Fibroblast of lung (primary cell): ENCODE results near the gene ADGRB3. TPM values are rescaled to one million over a fixed set of nuclear protein-coding genes. Genes with fewer than 3 reads are reported as not detected.

Source experiments
- DNase-seq, 2 donors: peaks; one replicate each; pipeline versions ENCODE4 v3.0.0 to v3.0.0-alpha.2; 2010; ENCODE audit warnings: low read depth in 2 of 2
- H2AFZ ChIP-seq: 2 replicates; pipeline ENCODE4 v1.5.1; 2012; ENCODE audit warnings: low read length, control low read depth, inconsistent platforms
- H3K27ac ChIP-seq: 2 replicates; pipeline ENCODE4 v1.5.1; 2011; ENCODE audit warnings: low read length, control low read depth; ENCODE audit not compliant: insufficient read depth
- H3K27me3 ChIP-seq: 2 replicates; pipeline ENCODE4 v1.5.1; 2011; ENCODE audit warnings: mild to moderate bottlenecking, low read length; ENCODE audit not compliant: control insufficient read depth, insufficient read depth
- H3K36me3 ChIP-seq: 2 replicates; pipeline ENCODE4 v1.5.1; 2011; ENCODE audit warnings: low read length; ENCODE audit not compliant: control insufficient read depth, insufficient read depth
- H3K4me1 ChIP-seq: 2 replicates; pipeline ENCODE4 v1.5.1; 2011; ENCODE audit warnings: low read length; ENCODE audit not compliant: control insufficient read depth, insufficient read depth; ENCODE audit errors: extremely low read depth
- H3K4me2 ChIP-seq: 2 replicates; pipeline ENCODE4 v1.5.1; 2011; ENCODE audit warnings: low read length, control low read depth; ENCODE audit not compliant: insufficient read depth; ENCODE audit errors: extremely low read depth
- H3K4me3 ChIP-seq, 4 experiments: fragments of 200-600 bp in 1 of 4; sonication (generic) in 1 of 4; replicated peaks in 1 of 4; 2 replicates each; pipeline ENCODE4 v1.5.1; 2011 to 2016; ENCODE audit warnings: low read length in 4 of 4, low read depth in 3 of 4, mild to moderate bottlenecking in 3 of 4, control low read depth in 2 of 4, inconsistent platforms in 1 of 4, mixed read lengths in 1 of 4; ENCODE audit not compliant: insufficient read depth in 1 of 4; ENCODE audit errors: control extremely low read depth in 1 of 4
- H3K79me2 ChIP-seq: 2 replicates; pipeline ENCODE4 v1.5.1; 2012; ENCODE audit warnings: mild to moderate bottlenecking, low read length, inconsistent platforms; ENCODE audit not compliant: control insufficient read depth, insufficient read depth
- H3K9ac ChIP-seq: 2 replicates; pipeline ENCODE4 v1.5.1; 2011; ENCODE audit warnings: mild to moderate bottlenecking, low read length, control low read depth; ENCODE audit not compliant: insufficient read depth
- H3K9me3 ChIP-seq: 2 replicates; pipeline ENCODE4 v1.5.1; 2012; ENCODE audit warnings: low read depth, low read length; ENCODE audit not compliant: control insufficient read depth, insufficient read depth
- H4K20me1 ChIP-seq: 2 replicates; pipeline ENCODE4 v1.5.1; 2011; ENCODE audit warnings: low read length; ENCODE audit not compliant: control insufficient read depth, insufficient read depth; ENCODE audit errors: extremely low read depth
- EZH2 ChIP-seq: IDR thresholded peaks from 2 replicates; pipeline ENCODE4 v1.5.1; 2012; ENCODE audit warnings: low read length, control low read depth, mild to moderate bottlenecking; ENCODE audit errors: missing control alignments
- polyA plus RNA-seq, 2 donors: library from polyadenylated mRNA; depleted of rRNA in 1 of 2; stranded (reverse) in 1 of 2; unstranded in 1 of 2; fragments of >200 nt; gene quantifications; 2 replicates each; pipeline ENCODE4 v1.2.1, GENCODE V29; 2011 to 2012; ENCODE audit warnings: missing spikeins in 1 of 2
- total RNA-seq: library from RNA; depleted of rRNA; stranded (reverse); fragments of >200 nt; gene quantifications from 2 replicates; pipeline ENCODE4 v1.2.1, GENCODE V29; 2014
- TF ChIP-seq, protein P1 (sequence below), 2 donors: IDR thresholded peaks in 1 of 2; conservative IDR thresholded peaks in 1 of 2; 1 replicate in 1 of 2; 2 replicates in 1 of 2; pipeline ENCODE4 v1.5.1; 2011 to 2012; ENCODE audit warnings: low read length in 2 of 2, control low read depth in 1 of 2, inconsistent platforms in 1 of 2, low read depth in 1 of 2, mild to moderate bottlenecking in 1 of 2

ADGRB3 gene
- total and polyA plus RNA-seq, 2 donors (not counting 1 experiment from before 2014, with no cell fraction given) = 0.33 TPM; not detected in 1

DNA sequence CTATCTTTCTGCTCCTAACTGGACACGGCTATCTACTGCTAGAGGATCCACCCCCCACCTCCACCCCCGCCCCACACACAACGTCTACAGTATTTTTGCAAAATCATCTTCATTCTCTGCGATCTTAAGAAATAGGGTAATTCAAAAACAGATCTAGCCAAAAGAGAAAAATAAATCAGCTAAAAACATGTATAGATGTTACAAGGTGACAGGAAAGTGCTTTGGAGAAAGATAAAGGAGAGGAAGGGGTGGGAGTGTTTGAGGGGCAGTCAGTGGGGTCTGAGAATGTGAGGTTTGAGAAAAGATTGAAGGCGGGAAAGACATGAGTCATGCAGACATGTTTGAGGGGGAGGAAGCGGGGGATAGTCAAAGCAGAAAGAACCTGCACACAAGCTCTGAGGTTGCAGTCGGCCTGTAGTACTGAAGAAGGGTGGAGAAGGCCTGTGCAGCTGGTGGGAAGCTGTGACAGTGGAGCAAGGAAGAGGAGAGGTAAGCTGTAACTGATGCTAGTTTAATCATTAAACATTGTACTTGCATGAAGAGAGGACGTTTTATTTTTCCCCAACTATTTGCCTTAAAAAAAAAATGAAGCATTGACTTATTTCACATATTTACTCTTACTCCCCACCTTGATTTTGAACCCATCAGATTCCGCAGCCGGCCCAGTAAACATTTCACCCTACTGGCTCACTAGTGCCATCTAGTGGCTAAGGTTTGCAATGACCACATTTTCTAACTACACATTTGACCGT lies 332.6 kb downstream of the ADGRB3 start:
- H3K79me2 ChIP-seq = no peaks in the 10 kb centered on the region
- peak; percentile 26 to 54 for DNase-seq
- H2AFZ ChIP-seq = no peak overlapping the region

DNA sequence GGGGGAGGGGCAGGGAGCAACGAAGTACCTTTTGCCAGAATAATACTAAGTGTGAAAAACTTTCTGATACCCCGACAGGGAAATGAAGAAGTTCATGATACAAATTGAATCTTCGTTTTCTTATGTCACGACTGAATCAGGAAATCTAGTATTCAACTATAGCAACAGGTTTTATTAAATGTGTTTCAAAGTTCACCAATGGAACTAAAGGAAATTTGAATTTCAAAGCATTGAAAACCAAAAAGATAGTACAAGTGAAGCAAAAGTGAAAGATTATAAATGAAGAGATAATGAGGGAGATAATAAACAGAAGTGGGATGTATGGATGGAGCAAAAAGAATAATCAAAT lies 333.2 kb downstream of the ADGRB3 start:
- Histone ChIP-seq H3K4me1 (no peaks in the 10 kb centered on the region), H3K4me3 (no peak overlapping the region), H3K4me2 (no peak overlapping the region), H3K9me3 (no peaks in the 10 kb centered on the region), H3K27me3 (no peaks in the 10 kb centered on the region), H3K27ac (no peak overlapping the region), H2AFZ (no peak overlapping the region), H3K9ac (no peak overlapping the region), H3K79me2 (no peaks in the 10 kb centered on the region), H4K20me1 (no peaks in the 10 kb centered on the region), H3K36me3 (no peaks in the 10 kb centered on the region)
- no peak for TF ChIP-seq EZH2
- TF ChIP-seq, protein P1, sequence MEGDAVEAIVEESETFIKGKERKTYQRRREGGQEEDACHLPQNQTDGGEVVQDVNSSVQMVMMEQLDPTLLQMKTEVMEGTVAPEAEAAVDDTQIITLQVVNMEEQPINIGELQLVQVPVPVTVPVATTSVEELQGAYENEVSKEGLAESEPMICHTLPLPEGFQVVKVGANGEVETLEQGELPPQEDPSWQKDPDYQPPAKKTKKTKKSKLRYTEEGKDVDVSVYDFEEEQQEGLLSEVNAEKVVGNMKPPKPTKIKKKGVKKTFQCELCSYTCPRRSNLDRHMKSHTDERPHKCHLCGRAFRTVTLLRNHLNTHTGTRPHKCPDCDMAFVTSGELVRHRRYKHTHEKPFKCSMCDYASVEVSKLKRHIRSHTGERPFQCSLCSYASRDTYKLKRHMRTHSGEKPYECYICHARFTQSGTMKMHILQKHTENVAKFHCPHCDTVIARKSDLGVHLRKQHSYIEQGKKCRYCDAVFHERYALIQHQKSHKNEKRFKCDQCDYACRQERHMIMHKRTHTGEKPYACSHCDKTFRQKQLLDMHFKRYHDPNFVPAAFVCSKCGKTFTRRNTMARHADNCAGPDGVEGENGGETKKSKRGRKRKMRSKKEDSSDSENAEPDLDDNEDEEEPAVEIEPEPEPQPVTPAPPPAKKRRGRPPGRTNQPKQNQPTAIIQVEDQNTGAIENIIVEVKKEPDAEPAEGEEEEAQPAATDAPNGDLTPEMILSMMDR (conservative IDR thresholded peaks at IDR 0.05 in 1 of 2, IDR thresholded peaks at IDR 0.05 in 1 of 2; ENCODE audit: low read depth in 1 of 2, low read length in 2 of 2) = no peak
- no peak for DNase-seq

More for the DNA sequence above, 332.6 kb downstream of the ADGRB3 start:
- Histone ChIP-seq H3K27me3 (no peaks in the 10 kb centered on the region), H3K9me3 (no peaks in the 10 kb centered on the region), H3K27ac (no peak overlapping the region), H3K4me2 (no peak overlapping the region), H3K9ac (no peak overlapping the region), H3K4me3 (no peak overlapping the region), H3K36me3 (no peaks in the 10 kb centered on the region), H3K4me1 (no peaks in the 10 kb centered on the region), H4K20me1 (no peaks in the 10 kb centered on the region)
- TF ChIP-seq, protein P1 (conservative IDR thresholded peaks at IDR 0.05 in 1 of 2, IDR thresholded peaks at IDR 0.05 in 1 of 2; ENCODE audit: low read depth in 1 of 2, low read length in 2 of 2) = peak; percentile 89
- no peak for TF ChIP-seq EZH2

DNA sequence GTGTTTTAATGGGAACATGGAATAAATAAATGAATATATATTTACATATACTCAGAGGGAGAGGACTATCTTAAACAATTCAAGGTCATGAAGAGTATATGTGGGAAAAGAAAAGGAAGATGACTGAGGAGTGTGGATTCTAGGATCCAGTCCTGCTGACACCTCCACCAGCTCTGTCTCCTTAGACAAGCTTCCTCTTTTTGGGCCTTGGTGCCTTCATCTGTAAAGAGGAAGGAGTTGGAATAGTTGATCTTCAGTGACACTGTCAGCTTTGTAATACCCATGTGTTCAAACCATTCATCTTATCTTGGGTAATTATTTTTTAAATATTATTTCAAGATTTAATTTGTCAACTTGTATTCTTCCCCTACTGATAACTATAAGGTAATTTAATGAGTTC lies 338.0 kb downstream of the ADGRB3 start:
- Histone ChIP-seq H3K79me2 (no peaks in the 10 kb centered on the region), H2AFZ (no peak overlapping the region), H3K4me2 (no peak overlapping the region), H3K36me3 (no peaks in the 10 kb centered on the region), H3K4me1 (no peaks in the 10 kb centered on the region), H4K20me1 (no peaks in the 10 kb centered on the region), H3K9ac (no peak overlapping the region), H3K4me3 (no peak overlapping the region), H3K27ac (no peak overlapping the region), H3K9me3 (no peaks in the 10 kb centered on the region), H3K27me3 (no peaks in the 10 kb centered on the region)
- TF ChIP-seq, protein P1 (conservative IDR thresholded peaks at IDR 0.05 in 1 of 2, IDR thresholded peaks at IDR 0.05 in 1 of 2; ENCODE audit: low read depth in 1 of 2, low read length in 2 of 2) = no peak
- TF ChIP-seq EZH2 = no peak
- DNase-seq = no peak
